ENCODE data around the gene XIRP1. TPM values are rescaled to one million over a fixed set of nuclear protein-coding genes. Genes with fewer than 3 reads are reported as not detected.
"Not testable (repeated sequence)": the region's sequence is repeated elsewhere in the genome, so short reads cannot be mapped to it uniquely, and the experiment has no call there.

Gene XIRP1
- total RNA-seq, 6 experiments from 2014 or later: 0.05 to 0.43 (median 0.07) TPM; not detected in 1

- Histone ChIP-seq H3K4me3 (no peak overlapping the region), H3K27me3 (no peaks in the 10 kb centered on the region), H3K4me1 (no peaks in the 10 kb centered on the region), H3K36me3 (no peaks in the 10 kb centered on the region), H3K27ac (no peak overlapping the region), H3K9me3 (no peaks in the 10 kb centered on the region)
- ATAC-seq (no peak), DNase-seq (no peak)
- intact Hi-C loops (cut with DNase I): no loop called here
- 20% methylated on average over 3 of the region's 3 CpGs for WGBS (ENCODE audit: insufficient coverage, low coverage, low lambda C conversion rate, missing lambda C conversion rate)
- no peak for TF ChIP-seq POLR2A (IDR thresholded peaks at IDR 0.05)
- TF ChIP-seq CTCF (IDR thresholded peaks at IDR 0.05): no peak
These were observed 40.5 kb upstream of the XIRP1 start for GRCh38 chr3:39232859-39233258.

GRCh38 chr3:39230453-39230852 lies 38.1 kb upstream of the XIRP1 start:
- Histone ChIP-seq H3K9me3 (no peaks in the 10 kb centered on the region), H3K36me3 (no peaks in the 10 kb centered on the region), H3K4me1 (no peaks in the 10 kb centered on the region), H3K27ac (no peak overlapping the region), H3K4me3 (no peak overlapping the region), H3K27me3 (no peaks in the 10 kb centered on the region)
- no peak for ATAC-seq
- intact Hi-C loops (cut with DNase I): no loop called here
- WGBS (ENCODE audit: insufficient coverage, low coverage, low lambda C conversion rate, missing lambda C conversion rate): 39% methylated on average over 1 of the region's 1 CpG
- DNase-seq: no peak
- TF ChIP-seq CTCF (IDR thresholded peaks at IDR 0.05) (no peak), POLR2A (IDR thresholded peaks at IDR 0.05) (no peak)

- intact Hi-C loops (cut with DNase I): no loop called here
- TF ChIP-seq POLR2A (IDR thresholded peaks at IDR 0.05) (no peak), CTCF (IDR thresholded peaks at IDR 0.05) (no peak)
- 64% methylated on average over 4 of the region's 4 CpGs for WGBS (ENCODE audit: insufficient coverage, low coverage, low lambda C conversion rate, missing lambda C conversion rate)
- no peaks in the 10 kb centered on the region for H3K36me3 ChIP-seq
- no peaks in the 10 kb centered on the region for H3K9me3 ChIP-seq
- H3K27ac ChIP-seq: no peak overlapping the region
- no peak for ATAC-seq
- no peaks in the 10 kb centered on the region for H3K27me3 ChIP-seq
- no peaks in the 10 kb centered on the region for H3K4me1 ChIP-seq
- no peak for DNase-seq
- no peak overlapping the region for H3K4me3 ChIP-seq
These were observed 36.1 kb upstream of the XIRP1 start for GRCh38 chr3:39228496-39228895.

- ATAC-seq, DNase-seq: not testable (repeated sequence)
- WGBS (ENCODE audit: insufficient coverage, low coverage, low lambda C conversion rate, missing lambda C conversion rate): 88% methylated on average over 11 of the region's 32 CpGs
These were observed 35.2 kb upstream of the XIRP1 start for GRCh38 chr3:39227596-39227995.

GRCh38 chr3:39226106-39226741 lies 33.8 kb upstream of the XIRP1 start:
- no peaks in the 10 kb centered on the region for H3K9me3 ChIP-seq
- no peak for DNase-seq
- H3K4me3 ChIP-seq: no peak overlapping the region
- 59% methylated on average over 3 of the region's 3 CpGs for WGBS (ENCODE audit: insufficient coverage, low coverage, low lambda C conversion rate, missing lambda C conversion rate)
- intact Hi-C loops (cut with DNase I): no loop called here
- TF ChIP-seq POLR2A (IDR thresholded peaks at IDR 0.05) (no peak), CTCF (IDR thresholded peaks at IDR 0.05) (no peak)
- H3K36me3 ChIP-seq: no peaks in the 10 kb centered on the region
- no peak for ATAC-seq
- no peaks in the 10 kb centered on the region for H3K4me1 ChIP-seq
- no peak overlapping the region for H3K27ac ChIP-seq
- H3K27me3 ChIP-seq: no peaks in the 10 kb centered on the region

More at GRCh38 chr3:39227596-39227995, 35.2 kb upstream of the XIRP1 start:
- H3K36me3 ChIP-seq; H3K27ac ChIP-seq; intact Hi-C loops (cut with DNase I); H3K9me3 ChIP-seq; H3K4me3 ChIP-seq; H3K27me3 ChIP-seq; H3K4me1 ChIP-seq: not testable (repeated sequence)
